Measurements from ENCODE around the gene ATR.
"Not testable (repeated sequence)": the region's sequence is repeated elsewhere in the genome, so short reads cannot be mapped to it uniquely, and the experiment has no call there.

ATR gene

GRCh38 chr3:142447852-142448823 is 130.4 kb downstream of the ATR start, which contains the start of gene XRN1:
Gene XRN1 (minus strand): TSS chr3:142448037. CDS start chr3:142447944, 93 bp downstream.
- peak; percentile 74 for DNase-seq (ENCODE audit: low read depth, low spot score)

- peak; percentile 39 for DNase-seq (ENCODE audit: low read depth, low spot score)
Measured at GRCh38 chr3:142447301-142447851, 131.2 kb downstream of the ATR start.

GRCh38 chr3:142445816-142446254 is 132.7 kb downstream of the ATR start:
- DNase-seq (ENCODE audit: low read depth, low spot score) = peak; percentile 22

GRCh38 chr3:142444343-142444742 is 134.2 kb downstream of the ATR start:
- DNase-seq (ENCODE audit: low read depth, low spot score) = no peak

GRCh38 chr3:142443060-142443459 is 135.5 kb downstream of the ATR start:
- DNase-seq (ENCODE audit: low read depth, low spot score) = not testable (repeated sequence)

GRCh38 chr3:142439499-142440220 is 138.9 kb downstream of the ATR start:
- not testable (repeated sequence) for DNase-seq (ENCODE audit: low read depth, low spot score)

GRCh38 chr3:142438096-142438495 is 140.4 kb downstream of the ATR start:
- DNase-seq (ENCODE audit: low read depth, low spot score) = not testable (repeated sequence)

GRCh38 chr3:142436951-142437585 is 141.5 kb downstream of the ATR start:
- DNase-seq (ENCODE audit: low read depth, low spot score) = no peak

GRCh38 chr3:142434503-142434902 is 144.0 kb downstream of the ATR start:
- no peak for DNase-seq (ENCODE audit: low read depth, low spot score)

- DNase-seq (ENCODE audit: low read depth, low spot score) = no peak
Measured at GRCh38 chr3:142433110-142433509, 145.4 kb downstream of the ATR start.

- no peak for DNase-seq (ENCODE audit: low read depth, low spot score)
Measured at GRCh38 chr3:142429582-142429981, 149.0 kb downstream of the ATR start.

- DNase-seq (ENCODE audit: low read depth, low spot score) = no peak
Measured at GRCh38 chr3:142424754-142425153, 153.8 kb downstream of the ATR start.

- no peak for DNase-seq (ENCODE audit: low read depth, low spot score)
Measured at GRCh38 chr3:142418926-142419592, 159.5 kb downstream of the ATR start.

GRCh38 chr3:142417302-142417701 is 161.2 kb downstream of the ATR start:
- no peak for DNase-seq (ENCODE audit: low read depth, low spot score)

GRCh38 chr3:142400537-142400936 is 178.0 kb downstream of the ATR start:
- DNase-seq (ENCODE audit: low read depth, low spot score) = not testable (repeated sequence)

Data from brain pericyte (primary cell).